ENCODE results near the gene PRKRIP1.

PRKRIP1 gene

DNA sequence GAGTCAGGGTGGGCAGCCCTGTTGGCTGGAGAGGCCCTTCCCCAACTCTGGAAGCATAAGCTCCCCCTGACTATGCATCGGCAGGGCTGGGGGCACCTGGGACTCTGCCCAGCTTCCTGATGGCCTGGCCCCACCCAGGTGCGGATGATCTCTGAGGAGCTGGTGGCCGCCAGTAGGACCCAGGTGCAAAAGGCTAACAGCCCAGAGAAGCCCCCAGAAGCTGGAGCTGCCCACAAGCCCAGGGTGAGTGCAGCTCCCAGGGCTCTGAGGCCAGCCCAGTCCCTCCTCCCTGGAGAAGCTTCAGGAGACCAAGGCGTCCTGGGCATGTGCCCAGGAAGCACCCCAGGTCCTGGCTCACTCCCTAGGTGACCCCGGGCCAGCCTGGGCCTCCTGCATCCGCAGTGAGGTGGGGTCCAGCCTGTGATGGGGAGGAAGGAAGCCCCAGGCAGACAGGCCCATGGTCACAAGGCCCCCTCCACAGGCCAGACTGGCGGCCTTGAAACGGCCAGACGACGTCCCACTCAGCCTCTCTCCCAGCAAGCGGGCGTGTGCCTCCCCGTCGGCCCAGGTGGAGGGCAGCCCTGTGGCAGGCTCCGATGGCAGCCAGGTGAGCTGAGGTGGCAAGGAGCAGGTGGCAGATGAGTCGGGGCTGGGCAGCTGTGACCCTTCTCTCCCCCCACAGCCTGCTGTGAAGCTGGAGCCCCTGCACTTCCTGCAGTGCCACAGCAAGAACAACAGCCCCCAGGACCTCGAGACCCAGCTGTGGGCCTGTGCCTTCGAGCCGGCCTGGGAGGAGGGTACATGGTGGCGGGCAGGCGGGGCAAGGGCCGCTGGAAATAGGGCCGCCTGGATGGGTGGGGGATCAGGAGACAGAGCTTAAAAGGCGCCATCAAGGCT lies 71.7 kb downstream of the PRKRIP1 start:
- TF ChIP-seq, protein P1, sequence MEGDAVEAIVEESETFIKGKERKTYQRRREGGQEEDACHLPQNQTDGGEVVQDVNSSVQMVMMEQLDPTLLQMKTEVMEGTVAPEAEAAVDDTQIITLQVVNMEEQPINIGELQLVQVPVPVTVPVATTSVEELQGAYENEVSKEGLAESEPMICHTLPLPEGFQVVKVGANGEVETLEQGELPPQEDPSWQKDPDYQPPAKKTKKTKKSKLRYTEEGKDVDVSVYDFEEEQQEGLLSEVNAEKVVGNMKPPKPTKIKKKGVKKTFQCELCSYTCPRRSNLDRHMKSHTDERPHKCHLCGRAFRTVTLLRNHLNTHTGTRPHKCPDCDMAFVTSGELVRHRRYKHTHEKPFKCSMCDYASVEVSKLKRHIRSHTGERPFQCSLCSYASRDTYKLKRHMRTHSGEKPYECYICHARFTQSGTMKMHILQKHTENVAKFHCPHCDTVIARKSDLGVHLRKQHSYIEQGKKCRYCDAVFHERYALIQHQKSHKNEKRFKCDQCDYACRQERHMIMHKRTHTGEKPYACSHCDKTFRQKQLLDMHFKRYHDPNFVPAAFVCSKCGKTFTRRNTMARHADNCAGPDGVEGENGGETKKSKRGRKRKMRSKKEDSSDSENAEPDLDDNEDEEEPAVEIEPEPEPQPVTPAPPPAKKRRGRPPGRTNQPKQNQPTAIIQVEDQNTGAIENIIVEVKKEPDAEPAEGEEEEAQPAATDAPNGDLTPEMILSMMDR (IDR thresholded peaks at IDR 0.05; ENCODE audit: borderline replicate concordance, control extremely low read depth, extremely low read depth, insufficient read depth, missing control alignments) = no peak
- in situ Hi-C loops (cut with MboI; ENCODE audit: low sequenced_read_pairs, unreplicated experiment) = loop anchor here (5.0 kb wide), 1 partner anchor 56 kb away; no protein-coding TSS in a partner anchor
- DNase-seq (ENCODE audit: low spot score) = no peak

DNA sequence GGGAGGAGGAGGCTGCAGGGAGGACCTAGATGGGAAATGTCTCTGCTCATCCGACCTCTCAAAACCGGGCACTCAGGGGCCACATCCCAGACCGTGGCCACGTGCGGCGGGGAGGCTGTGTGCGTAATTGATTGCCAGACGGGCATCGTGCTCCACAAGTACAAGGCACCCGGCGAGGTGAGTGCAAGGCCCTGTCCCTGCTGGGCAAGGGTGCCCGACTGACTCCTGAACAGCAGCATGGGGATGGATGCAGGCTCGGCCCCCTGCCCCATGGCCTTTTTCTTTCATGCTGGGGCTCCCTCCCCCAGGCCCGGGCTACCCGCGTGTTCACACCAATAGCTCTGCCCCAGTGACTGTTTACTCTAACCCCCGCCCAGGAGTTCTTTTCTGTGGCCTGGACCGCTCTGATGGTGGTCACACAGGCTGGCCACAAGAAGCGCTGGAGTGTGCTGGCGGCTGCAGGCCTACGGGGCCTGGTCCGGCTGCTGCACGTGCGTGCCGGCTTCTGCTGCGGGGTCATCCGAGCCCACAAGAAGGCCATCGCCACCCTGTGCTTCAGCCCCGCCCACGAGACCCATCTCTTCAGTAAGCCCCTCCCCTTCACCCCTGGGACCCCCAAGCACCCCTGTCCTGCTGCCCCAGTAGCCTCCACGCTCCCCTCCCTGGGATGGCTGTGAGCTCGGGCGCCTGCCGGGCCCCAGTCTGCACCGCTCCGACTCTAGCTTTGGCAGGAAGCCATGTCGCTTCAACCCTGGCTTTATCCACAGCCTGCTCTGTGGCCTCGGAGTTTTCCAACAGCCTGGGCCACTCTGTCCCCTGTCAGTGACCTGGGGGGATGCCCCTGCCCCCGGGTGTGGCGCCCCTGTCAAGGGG lies 72.6 kb downstream of the PRKRIP1 start:
- DNase-seq (ENCODE audit: low spot score) = no peak
- in situ Hi-C loops (cut with MboI; ENCODE audit: low sequenced_read_pairs, unreplicated experiment) = loop anchor here (5.0 kb wide), 1 partner anchor 56 kb away; no protein-coding TSS in a partner anchor
- TF ChIP-seq, protein P1 (IDR thresholded peaks at IDR 0.05; ENCODE audit: borderline replicate concordance, control extremely low read depth, extremely low read depth, insufficient read depth, missing control alignments) = no peak

DNA sequence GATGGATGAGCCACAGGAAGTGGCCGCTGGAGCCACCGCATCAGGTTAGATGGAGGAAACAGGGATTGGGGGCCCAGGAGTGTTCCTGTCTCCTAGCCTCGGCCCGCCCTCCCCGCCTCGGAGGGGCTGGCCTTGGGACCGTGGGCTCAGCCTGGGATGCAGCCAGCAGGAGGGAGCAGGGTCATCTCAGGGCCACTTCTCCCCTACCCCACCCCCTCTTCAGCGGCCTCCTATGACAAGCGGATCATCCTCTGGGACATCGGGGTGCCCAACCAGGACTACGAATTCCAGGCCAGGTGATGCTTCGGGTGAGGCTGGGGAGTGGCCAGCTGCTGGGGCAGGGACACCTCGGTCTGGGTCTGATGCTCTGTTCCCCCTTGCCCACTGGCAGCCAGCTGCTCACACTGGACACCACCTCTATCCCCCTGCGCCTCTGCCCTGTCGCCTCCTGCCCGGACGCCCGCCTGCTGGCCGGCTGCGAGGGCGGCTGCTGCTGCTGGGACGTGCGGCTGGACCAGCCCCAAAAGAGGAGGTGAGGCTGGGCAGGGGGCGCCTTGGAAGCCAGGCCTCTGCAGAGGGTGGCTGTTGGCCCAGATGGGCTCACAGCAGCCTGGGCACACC lies 73.3 kb downstream of the PRKRIP1 start:
- in situ Hi-C loops (cut with MboI; ENCODE audit: low sequenced_read_pairs, unreplicated experiment) = loop anchor here (5.0 kb wide), 1 partner anchor 57 kb away; no protein-coding TSS in a partner anchor
- TF ChIP-seq, protein P1 (IDR thresholded peaks at IDR 0.05; ENCODE audit: borderline replicate concordance, control extremely low read depth, extremely low read depth, insufficient read depth, missing control alignments) = no peak
- no peak for DNase-seq (ENCODE audit: low spot score)

DNA sequence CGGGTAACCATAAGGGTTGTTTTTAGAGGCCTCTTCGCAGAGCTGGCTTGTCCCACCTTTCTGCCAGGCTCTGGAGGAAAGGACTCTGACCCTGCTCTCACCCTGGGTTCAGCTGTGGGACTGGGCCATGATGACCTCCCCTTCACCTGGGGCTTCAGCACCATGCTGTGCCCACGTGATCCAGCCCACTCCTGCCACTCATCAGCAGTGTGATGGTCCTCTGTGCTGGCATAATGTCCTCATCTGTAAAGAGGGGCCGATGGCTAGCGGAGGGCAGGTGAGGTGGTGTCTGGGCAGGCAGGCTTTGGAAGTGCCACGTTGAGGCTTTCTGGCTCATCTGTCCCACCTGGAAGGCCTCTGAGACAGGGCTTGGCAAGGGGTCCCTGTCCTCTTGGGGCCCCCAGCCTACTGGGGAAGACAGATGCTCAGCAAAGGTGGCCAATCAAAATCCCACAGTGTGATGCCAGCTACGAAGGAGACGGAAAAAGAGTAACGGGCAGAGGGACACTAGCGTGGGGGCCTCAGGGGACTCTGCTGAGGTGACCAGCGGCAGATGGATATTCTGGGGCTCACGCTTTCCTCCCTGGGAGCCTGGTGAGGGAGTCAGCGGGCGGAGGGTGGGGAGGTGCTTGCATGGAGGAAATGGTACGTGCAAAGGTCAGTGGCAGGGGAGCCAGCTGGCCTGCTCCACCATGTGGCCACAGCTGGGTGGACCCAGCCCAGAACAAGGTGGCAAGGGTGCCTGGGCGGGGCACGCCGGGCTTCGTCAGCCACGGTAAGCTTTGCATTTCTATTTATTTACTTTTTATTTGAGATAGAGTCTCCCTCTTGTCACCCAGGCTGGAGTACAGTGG lies 74.0 kb downstream of the PRKRIP1 start:
- in situ Hi-C loops (cut with MboI; ENCODE audit: low sequenced_read_pairs, unreplicated experiment) = loop anchor here (5.0 kb wide), 1 partner anchor 58 kb away; no protein-coding TSS in a partner anchor
- no peak for DNase-seq (ENCODE audit: low spot score)
- TF ChIP-seq, protein P1 (IDR thresholded peaks at IDR 0.05; ENCODE audit: borderline replicate concordance, control extremely low read depth, extremely low read depth, insufficient read depth, missing control alignments) = no peak

DNA sequence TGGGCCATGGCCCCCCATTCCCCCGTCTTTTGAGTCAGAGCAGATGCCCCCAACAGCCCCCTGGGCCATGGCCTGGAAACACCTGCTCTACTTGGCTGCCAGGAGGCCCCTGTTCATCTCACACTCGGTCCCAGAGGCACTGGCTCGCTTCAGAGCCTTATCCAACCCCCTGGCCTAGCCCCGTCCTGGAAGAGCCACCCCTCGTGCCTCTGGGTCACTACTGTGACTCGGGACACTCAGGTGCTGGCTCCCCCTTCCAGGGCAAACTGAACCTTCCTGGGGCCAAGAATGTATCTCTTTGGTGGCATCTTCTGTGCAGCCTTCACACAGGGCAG lies 75.6 kb downstream of the PRKRIP1 start:
- in situ Hi-C loops (cut with MboI; ENCODE audit: low sequenced_read_pairs, unreplicated experiment) = no loop called here
- DNase-seq (ENCODE audit: low spot score) = no peak
- TF ChIP-seq, protein P1 (IDR thresholded peaks at IDR 0.05; ENCODE audit: borderline replicate concordance, control extremely low read depth, extremely low read depth, insufficient read depth, missing control alignments) = no peak
